Eye (tissue), 1 donor: ENCODE data around the gene RFWD3.
"Not testable (repeated sequence)": the region's sequence is repeated elsewhere in the genome, so short reads cannot be mapped to it uniquely, and the experiment has no call there.

ENCODE experiments used
- DNase-seq: peaks from one replicate; pipeline ENCODE4 v3.0.0-alpha.2; 2015

Gene RFWD3

GRCh38 chr16:74666425-74667254 is at the start of gene RFWD3:
Gene RFWD3, minus strand, starts transcription at chr16:74666877. Its CDS starts 5,428 bp downstream, at chr16:74661449.
- DNase-seq, result peak; percentile 99

DNA sequence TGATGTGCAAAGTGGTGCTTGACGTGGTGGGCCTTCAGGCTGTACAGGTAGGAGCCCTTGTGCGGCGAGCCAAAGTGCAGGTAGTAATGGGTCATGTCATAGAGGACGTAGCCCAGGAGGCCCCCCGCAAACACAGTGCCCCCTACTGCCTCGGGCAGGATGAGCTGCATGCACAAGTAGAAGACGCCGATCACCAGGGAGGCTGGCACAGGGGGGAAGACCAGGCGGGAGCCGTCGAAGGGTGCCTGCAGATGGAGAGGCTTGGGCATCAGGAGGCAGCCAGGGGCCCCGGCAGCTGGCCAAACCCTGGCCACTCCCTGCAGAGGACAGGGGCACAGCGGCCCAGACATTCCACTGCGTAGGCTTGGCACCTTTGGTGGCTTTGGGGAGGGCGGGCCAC is 49.7 kb upstream of the RFWD3 start:
- DNase-seq, result no peak

- no peak for DNase-seq
These were observed 47.2 kb upstream of the RFWD3 start for GRCh38 chr16:74713876-74714275.

- DNase-seq, result no peak
These were observed 46.6 kb upstream of the RFWD3 start for GRCh38 chr16:74713325-74713724.

DNA sequence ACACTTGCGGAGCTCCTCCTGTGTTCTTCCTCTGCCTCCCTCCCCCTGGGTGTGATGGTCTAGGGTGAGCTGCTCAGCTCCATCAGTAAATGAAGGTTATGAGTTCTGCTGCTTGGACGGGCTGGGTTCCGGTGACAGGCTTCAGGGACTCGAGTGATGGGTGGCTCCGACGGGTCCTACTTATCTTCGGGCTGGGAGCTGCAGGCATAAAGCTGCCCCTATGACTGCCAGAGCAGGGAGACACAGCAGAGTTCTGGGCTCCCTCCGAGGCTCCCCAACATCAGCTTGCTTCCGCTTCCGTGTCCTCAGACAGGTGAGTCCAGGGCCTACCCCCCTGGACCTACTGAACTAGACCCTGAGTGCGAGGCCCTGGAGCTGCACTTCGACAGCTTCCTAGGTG is 45.3 kb upstream of the RFWD3 start:
- no peak for DNase-seq

- no peak for DNase-seq
These were observed 43.7 kb upstream of the RFWD3 start for GRCh38 chr16:74710401-74710800.

DNA sequence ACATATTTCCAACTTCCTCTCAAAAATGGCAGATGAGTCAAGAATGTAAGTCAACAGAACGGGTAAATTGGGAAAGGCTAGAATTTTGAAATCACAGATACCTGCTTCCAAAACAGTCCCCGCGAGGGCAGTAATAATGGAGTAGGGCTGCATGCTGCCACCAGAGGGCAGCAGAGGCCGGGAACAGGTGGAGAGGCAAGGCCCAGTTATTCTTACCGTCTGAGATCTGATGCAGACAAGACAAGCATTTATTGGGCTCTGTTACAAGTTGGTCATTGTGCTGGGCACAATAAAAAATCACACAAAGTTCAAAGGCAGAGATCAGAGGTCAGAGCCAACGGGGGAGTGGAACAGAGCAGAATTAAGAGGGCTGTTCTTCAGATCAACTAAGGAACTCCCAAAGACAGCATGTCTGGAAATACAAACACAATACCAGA is 42.8 kb upstream of the RFWD3 start:
- DNase-seq, result peak; percentile 89

- DNase-seq, result peak; percentile 43
These were observed 34.0 kb upstream of the RFWD3 start, which contains the start of gene MLKL for GRCh38 chr16:74700438-74701225. Gene MLKL, minus strand, starts transcription at chr16:74700862. Its CDS starts 5,105 bp downstream, at chr16:74695757.

DNA sequence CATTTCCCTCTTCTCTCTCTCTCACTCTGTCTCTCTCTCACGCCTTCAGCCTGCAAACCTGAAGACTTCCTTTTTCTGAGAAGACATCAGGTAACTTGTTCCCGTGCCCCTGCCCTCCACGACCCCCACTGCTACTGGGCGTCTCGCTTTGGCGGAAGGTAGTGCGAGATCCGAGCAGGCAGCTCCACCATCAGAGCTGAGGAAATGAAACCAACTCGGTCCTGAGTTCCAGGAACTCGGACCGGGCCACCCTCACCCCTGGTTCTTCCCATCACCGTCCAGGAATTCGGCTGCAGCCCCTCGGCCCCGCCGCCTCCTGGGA is 33.4 kb upstream of the RFWD3 start:
- no peak for DNase-seq

DNA sequence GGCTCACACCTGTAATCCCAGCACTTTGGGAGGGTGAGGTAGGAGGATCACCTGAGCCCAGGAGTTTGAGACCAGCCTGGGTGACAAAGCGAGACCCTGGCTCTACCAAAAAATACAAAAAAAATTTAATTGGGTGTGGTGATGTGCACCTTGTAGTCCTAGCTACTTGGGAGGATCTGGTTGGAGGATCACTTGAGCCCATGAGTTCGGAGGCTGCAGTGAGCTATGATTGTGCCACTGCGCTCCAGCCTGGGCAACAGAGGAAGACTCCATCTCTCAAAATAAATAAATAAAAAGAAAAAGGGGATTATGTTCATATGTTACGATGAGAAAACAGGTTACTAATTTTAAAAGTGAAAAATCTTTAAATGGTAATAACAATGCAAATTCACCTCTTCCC is 33.0 kb upstream of the RFWD3 start:
- DNase-seq, result no peak

DNA sequence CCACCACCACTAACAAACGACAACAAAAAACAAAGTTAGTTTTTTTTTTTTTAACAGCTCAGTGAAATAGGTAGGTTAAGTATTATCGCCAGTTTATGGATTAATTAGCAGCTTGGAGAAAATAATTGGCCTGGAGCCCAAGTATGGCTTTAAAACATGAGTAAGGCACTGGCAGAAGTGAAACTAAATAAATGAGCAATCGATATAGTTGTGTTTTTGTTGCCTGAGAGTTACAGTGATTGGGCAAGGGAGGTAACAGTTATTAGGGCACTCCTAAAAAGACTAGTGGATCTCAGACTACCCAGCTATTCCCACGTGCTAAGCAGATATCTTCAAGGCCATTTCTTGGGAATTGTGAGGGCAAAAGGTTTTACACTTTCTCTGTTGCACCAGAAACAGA is 31.5 kb upstream of the RFWD3 start:
- DNase-seq, result no peak

- DNase-seq, result peak; percentile 92
These were observed 29.1 kb upstream of the RFWD3 start for GRCh38 chr16:74695450-74696422.

DNA sequence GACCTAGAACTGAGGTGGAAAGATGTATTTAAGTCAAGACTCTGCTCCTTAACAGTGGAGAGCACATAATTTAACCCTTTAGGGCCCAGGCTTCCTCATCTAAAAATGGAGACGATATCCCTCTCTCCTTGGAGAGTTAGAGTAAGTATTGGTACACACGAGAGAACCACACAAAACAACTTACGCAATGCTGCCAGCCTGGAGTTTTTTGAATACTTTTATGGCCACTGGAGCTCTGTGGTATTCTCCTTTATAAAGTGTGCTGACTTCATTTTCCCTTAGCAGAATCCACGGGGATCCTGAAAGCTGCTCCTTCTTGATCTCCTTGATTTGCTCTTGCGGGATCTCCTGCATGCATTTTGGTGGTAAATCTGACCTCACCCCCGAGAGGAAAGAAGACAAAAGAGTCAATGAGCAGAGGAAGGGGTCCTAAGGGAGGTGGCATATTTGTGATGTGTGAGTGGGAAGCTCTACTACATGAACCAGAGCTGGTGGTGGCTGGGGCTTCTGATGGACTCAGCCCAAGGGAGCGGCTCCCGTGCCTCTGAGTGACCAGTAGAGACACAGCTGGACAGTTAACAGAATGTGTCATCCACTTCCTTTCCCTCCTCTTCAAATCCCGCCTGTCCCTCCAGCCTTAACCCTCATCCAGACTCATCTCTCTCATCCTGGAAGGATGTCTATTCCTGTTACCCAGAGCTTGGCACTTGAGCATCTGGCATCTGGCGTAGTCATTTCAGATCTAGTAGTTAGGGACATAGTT is 24.6 kb upstream of the RFWD3 start:
- no peak for DNase-seq

GRCh38 chr16:74682556-74682955 is 15.9 kb upstream of the RFWD3 start:
- no peak for DNase-seq

DNA sequence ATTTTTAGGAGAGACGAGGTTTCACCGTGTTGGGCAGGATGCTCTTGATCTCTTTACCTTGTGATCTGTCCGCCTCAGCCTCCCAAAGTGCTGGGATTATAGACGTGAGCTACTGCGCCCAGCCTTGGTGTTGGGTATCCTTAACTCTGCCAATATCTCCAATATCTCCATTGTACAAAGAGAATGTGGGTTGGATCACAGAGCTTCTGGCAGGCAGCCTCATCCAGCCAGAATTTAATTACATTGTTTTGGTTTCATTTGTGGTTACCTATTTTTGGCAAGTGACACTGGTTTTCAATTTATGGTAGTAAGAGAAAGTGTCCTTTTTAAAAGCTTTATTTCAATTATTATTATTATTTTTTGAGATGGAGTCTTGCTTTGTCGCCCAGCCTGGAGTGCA is 14.0 kb upstream of the RFWD3 start:
- DNase-seq, result no peak

DNA sequence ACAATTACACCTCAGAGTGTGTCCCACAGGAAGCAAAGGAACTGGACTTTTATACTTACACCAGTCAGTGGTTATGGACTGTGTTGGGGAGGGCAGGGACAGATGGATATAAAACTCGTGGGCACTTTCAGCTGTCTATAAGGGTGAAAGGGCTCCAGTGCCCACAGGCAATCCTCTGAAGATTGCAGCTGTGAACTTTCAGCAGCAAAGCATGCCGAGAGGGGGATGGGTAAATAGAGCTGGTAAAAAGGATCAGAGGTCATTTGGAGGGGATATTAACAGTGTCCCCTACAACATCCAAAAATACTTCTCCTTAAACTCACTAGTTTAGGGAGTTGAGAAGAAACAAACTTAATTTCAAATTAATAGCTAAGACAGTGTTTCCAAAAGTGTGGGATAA is 13.3 kb upstream of the RFWD3 start:
- DNase-seq, result no peak

DNA sequence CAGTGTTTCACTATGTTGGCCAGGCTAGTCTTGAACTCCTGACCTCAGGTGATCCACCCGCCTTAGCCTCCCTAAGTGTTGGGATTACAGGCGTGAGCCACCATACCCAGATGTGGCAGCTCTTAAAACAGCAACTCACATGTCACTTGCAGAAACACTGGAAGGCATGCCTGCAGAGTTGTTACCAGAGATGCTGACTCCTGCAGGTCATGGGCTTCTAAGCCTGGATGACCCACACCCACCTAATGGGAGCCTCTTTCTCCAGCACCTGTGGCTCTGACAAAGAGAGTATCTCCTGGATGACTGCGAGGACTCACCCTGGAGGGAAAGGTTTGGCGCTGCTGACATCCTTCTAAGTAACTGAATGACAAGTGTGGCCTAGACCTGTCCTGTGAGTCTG is 11.2 kb upstream of the RFWD3 start:
- no peak for DNase-seq

DNA sequence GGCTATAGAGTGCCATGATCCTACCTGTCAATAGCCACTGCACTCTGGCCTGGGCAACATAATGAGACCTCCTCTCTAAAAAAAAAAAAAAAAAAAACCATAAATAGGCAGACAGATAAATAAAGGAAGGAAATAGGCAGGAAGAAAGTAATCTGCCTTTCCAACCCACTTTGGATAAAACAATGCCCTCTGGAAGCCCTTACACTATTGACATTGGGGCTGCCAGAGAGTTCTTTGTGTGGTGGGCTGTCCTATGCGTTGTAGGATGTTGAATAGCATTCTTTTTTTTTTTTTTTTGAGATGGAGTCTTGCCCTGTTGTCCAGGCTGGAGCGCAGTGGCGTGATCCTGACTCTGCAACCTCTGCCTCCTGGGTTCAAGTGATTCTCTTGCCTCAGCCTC is 7.2 kb upstream of the RFWD3 start:
- no peak for DNase-seq

- DNase-seq, result not testable (repeated sequence)
These were observed 2.2 kb upstream of the RFWD3 start for GRCh38 chr16:74668877-74669276.

DNA sequence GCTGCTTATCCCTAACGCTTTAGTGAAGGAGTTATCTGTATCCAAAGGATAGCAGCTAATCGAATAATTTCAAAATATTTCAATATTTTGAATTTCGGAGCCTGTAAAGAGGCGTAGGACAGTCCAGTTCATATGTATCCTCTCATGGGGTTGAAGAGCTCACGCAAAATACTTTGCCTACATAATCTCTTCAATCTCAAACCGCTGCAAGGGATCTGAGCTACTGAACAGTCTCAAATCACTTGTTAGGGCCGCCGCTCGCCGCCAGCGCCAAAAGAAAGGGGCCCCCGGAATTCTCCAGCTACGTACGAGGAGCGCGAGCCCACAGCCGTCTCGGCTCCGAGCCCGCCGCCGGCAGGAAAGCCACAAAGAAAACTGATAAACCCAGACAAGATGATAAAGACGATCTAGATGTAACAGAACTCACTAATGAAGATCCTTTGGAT is 601 bp upstream of the RFWD3 start:
- DNase-seq, result no peak

GRCh38 chr16:74666010-74666421 is 661 bp downstream of the RFWD3 start:
- DNase-seq, result peak; percentile 5

GRCh38 chr16:74661064-74661463 is 5.6 kb downstream of the RFWD3 start:
- DNase-seq, result no peak
